Parathyroid adenoma (tissue), 2 donors: ENCODE results near the gene UBAC1.

ENCODE experiments used
- H2AFZ ChIP-seq: fragments of 300-600 bp; sonication (generic); one replicate; pipeline ENCODE4 v1.7.0; 2017; ENCODE audit warnings: antibody characterized with exemption, mild to moderate bottlenecking
- H3K27ac ChIP-seq: fragments of 300-600 bp; sonication (generic); one replicate; pipeline ENCODE4 v1.7.0; 2017
- H3K27me3 ChIP-seq: fragments of 300-600 bp; sonication (generic); one replicate; pipeline ENCODE4 v1.7.0; 2017; ENCODE audit warnings: low read length; ENCODE audit not compliant: control insufficient read depth, insufficient read depth
- H3K36me3 ChIP-seq: fragments of 300-600 bp; sonication (generic); one replicate; pipeline ENCODE4 v1.7.0; 2017; ENCODE audit warnings: low read length; ENCODE audit not compliant: control insufficient read depth, insufficient read depth
- H3K4me1 ChIP-seq: fragments of 300-600 bp; sonication (generic); one replicate; pipeline ENCODE4 v1.7.0; 2017; ENCODE audit warnings: control low read depth
- H3K4me2 ChIP-seq: fragments of 300-600 bp; sonication (generic); one replicate; pipeline ENCODE4 v1.7.0; 2017; ENCODE audit warnings: low read length
- H3K4me3 ChIP-seq: fragments of 300-600 bp; sonication (generic); one replicate; pipeline ENCODE4 v1.7.0; 2017; ENCODE audit warnings: low read depth, low read length
- H3K79me2 ChIP-seq: fragments of 300-600 bp; sonication (generic); one replicate; pipeline ENCODE4 v1.7.0; 2017; ENCODE audit warnings: control low read depth
- H3K9ac ChIP-seq: fragments of 300-600 bp; sonication (generic); one replicate; pipeline ENCODE4 v1.7.0; 2017; ENCODE audit warnings: mild to moderate bottlenecking
- H3K9me3 ChIP-seq: fragments of 300-600 bp; sonication (generic); one replicate; pipeline ENCODE4 v1.7.0; 2017; ENCODE audit warnings: low read length; ENCODE audit not compliant: control insufficient read depth
- TF ChIP-seq, protein P1 (sequence below): fragments of 300-600 bp; sonication (generic); IDR thresholded peaks from one replicate; pipeline ENCODE4 v1.7.0; 2017; ENCODE audit warnings: antibody characterized with exemption, mild to moderate bottlenecking
- donor health status: primary hyperparathyroidism.

Gene UBAC1

DNA sequence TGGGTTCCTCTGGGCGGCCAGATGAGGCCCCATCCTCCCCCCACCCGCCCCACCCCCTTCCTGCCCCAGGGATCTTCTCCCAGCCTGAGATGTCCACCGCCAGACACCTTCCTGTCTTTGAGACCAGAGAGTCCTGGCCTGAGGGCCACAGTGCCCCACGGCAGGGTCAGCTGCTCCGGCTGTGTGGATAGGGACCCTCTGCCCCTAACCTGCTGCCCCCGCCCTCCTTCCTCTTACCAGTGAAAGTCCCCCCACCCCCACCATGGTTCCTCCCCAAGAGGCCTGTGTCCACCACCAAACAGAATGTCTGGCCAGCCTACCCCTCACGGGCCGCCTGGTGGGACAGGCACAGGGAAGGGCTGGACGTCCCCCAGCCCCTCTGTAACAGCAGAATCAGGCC lies 43.0 kb upstream of the UBAC1 start:
- Histone ChIP-seq H2AFZ (no peak overlapping the region), H3K9ac (no peak overlapping the region), H3K4me1 (no peaks in the 10 kb centered on the region), H3K79me2 (no peaks in the 10 kb centered on the region), H3K4me3 (no peak overlapping the region), H3K27me3 (no peaks in the 10 kb centered on the region), H3K27ac (no peak overlapping the region), H3K4me2 (no peak overlapping the region), H3K9me3 (no peaks in the 10 kb centered on the region), H3K36me3 (no peaks in the 10 kb centered on the region)
- TF ChIP-seq, protein P1, sequence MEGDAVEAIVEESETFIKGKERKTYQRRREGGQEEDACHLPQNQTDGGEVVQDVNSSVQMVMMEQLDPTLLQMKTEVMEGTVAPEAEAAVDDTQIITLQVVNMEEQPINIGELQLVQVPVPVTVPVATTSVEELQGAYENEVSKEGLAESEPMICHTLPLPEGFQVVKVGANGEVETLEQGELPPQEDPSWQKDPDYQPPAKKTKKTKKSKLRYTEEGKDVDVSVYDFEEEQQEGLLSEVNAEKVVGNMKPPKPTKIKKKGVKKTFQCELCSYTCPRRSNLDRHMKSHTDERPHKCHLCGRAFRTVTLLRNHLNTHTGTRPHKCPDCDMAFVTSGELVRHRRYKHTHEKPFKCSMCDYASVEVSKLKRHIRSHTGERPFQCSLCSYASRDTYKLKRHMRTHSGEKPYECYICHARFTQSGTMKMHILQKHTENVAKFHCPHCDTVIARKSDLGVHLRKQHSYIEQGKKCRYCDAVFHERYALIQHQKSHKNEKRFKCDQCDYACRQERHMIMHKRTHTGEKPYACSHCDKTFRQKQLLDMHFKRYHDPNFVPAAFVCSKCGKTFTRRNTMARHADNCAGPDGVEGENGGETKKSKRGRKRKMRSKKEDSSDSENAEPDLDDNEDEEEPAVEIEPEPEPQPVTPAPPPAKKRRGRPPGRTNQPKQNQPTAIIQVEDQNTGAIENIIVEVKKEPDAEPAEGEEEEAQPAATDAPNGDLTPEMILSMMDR = no peak

DNA sequence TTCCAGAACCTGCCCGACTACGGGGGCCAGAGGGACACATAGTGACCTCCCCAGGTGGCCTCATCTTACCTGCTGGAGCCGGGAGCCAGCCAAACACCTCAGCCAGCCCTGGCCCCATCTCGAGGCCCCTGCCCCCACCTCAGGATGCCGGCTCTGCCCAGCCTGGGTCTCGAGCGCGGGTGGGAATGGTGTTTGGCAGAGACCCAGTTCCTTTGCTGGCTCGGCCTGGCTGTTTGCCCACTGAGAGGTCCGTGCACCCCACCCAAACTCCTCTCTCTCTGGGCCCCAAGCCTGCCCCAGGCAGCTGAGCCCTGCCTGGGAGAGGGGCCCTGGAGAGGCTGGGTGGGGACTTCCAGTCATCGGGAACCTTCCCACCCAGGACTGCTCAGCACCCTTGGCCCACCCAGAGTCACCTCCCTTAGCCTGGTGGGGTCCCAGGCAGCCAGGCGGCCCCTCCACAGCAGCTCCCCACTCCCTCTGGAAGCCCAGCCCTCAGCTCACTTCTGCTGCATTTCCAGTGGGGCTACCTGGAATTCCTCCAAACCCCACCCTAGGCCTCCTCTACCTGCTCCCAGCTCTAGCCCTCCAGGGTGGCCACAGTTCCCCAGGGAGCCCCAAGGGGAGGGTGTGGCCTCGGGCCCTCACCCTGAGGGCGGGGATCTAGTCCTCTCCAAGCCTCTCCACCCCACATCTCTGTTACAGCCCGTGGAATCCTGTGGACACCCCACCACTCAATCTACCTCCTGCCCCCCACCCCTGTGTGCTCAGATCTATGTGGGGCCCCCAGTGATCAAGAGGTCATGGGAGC lies 42.4 kb upstream of the UBAC1 start:
- Histone ChIP-seq H2AFZ (no peak overlapping the region), H3K9ac (no peak overlapping the region), H3K4me3 (no peak overlapping the region), H3K79me2 (no peaks in the 10 kb centered on the region), H3K4me2 (no peak overlapping the region), H3K9me3 (no peaks in the 10 kb centered on the region), H3K4me1 (no peaks in the 10 kb centered on the region), H3K36me3 (no peaks in the 10 kb centered on the region), H3K27me3 (no peaks in the 10 kb centered on the region), H3K27ac (no peak overlapping the region)
- TF ChIP-seq, protein P1 = no peak

DNA sequence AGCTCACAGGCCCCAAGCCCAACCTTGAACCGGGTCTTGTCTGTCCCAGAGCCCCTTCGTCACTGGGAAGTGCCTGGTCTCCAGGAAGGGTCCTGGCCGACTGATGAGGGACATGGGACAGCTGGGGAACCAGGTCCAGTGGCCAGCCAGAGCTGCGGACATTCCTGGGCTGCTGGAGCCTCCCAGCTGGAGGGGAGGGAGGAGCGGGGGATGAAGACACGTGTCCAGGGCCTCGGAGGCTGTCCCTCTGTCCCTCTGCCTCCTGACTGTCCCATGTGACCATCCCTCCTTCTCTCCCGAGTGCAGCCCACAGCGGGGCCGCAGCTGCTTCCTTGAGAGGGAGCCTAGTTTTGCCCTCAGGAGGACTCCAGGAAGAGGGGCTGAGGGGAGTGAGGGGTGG lies 41.7 kb upstream of the UBAC1 start:
- TF ChIP-seq, protein P1 = no peak
- Histone ChIP-seq H3K9me3 (no peaks in the 10 kb centered on the region), H3K27me3 (no peaks in the 10 kb centered on the region), H3K4me3 (no peak overlapping the region), H3K27ac (no peak overlapping the region), H3K4me1 (no peaks in the 10 kb centered on the region), H3K79me2 (no peaks in the 10 kb centered on the region), H2AFZ (no peak overlapping the region), H3K36me3 (no peaks in the 10 kb centered on the region), H3K4me2 (no peak overlapping the region), H3K9ac (no peak overlapping the region)

DNA sequence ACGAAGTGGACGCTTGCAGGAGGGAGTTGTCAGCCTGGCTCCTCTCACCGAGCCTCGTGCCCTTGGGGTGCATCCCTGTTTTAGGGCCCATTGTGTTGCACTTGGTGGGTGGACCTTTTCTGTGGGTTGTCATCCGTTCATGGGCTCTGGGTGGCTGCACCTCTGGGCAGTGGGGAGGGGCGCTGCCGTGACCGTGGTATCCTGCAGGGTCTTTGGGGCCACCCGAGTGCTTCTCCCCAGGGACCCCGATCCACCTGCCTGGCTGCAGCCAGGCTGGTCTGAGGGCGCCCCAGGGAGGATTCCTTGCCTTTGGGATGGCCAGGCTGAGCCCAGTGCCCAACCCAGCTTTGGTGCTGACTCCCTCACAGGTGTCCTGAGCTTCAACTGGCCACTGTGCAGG lies 41.0 kb upstream of the UBAC1 start:
- no peaks in the 10 kb centered on the region for H3K4me1 ChIP-seq
- no peak overlapping the region for H3K4me2 ChIP-seq
- no peaks in the 10 kb centered on the region for H3K9me3 ChIP-seq
- H2AFZ ChIP-seq = no peak overlapping the region
- no peaks in the 10 kb centered on the region for H3K79me2 ChIP-seq
- no peak overlapping the region for H3K9ac ChIP-seq
- H3K27me3 ChIP-seq = no peaks in the 10 kb centered on the region
- no peaks in the 10 kb centered on the region for H3K36me3 ChIP-seq
- no peak overlapping the region for H3K27ac ChIP-seq
- H3K4me3 ChIP-seq = no peak overlapping the region
- TF ChIP-seq, protein P1 = no peak

DNA sequence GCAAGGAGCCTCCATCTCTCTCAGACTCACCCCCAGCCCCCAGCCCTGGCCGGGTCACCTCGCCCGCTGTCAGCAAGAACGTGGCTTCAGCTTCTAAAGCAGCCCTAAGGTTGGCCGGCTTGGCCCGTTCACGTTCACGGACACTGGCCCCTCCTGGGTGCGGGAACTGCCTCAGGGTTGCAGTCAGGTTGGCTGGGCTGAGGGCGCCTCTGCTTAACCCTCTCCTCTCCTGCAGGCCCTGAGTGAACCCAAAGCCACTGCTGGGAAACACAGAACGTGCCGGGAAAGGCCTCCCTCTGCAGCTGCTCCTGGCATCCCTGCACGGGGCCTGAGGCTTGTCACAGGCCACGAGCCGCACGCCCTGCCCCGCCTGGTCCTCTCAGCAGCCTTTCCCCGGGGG lies 40.1 kb upstream of the UBAC1 start:
- Histone ChIP-seq H3K4me3 (no peak overlapping the region), H3K4me1 (no peaks in the 10 kb centered on the region), H3K27ac (no peak overlapping the region), H3K79me2 (no peaks in the 10 kb centered on the region), H3K9ac (no peak overlapping the region), H3K9me3 (no peaks in the 10 kb centered on the region), H3K4me2 (no peak overlapping the region), H3K36me3 (no peaks in the 10 kb centered on the region), H3K27me3 (no peaks in the 10 kb centered on the region), H2AFZ (no peak overlapping the region)
- TF ChIP-seq, protein P1 = no peak
